Loucy (cell line): ENCODE data around the gene TCF7L2.

ENCODE experiments used
- CTCF ChIP-seq: fragments of 200-600 bp; sonication (generic); conservative IDR thresholded peaks from 2 replicates; pipeline ENCODE4 v1.5.1; 2014; ENCODE audit warnings: mild to moderate bottlenecking, antibody characterized with exemption, low read length
- EZH2phosphoT487 ChIP-seq: fragments of 200-600 bp; IDR thresholded peaks from 2 replicates; pipeline ENCODE4 v1.6.1; 2018; ENCODE audit warnings: antibody characterized with exemption, mild to moderate bottlenecking, moderate library complexity, borderline replicate concordance

DNA sequence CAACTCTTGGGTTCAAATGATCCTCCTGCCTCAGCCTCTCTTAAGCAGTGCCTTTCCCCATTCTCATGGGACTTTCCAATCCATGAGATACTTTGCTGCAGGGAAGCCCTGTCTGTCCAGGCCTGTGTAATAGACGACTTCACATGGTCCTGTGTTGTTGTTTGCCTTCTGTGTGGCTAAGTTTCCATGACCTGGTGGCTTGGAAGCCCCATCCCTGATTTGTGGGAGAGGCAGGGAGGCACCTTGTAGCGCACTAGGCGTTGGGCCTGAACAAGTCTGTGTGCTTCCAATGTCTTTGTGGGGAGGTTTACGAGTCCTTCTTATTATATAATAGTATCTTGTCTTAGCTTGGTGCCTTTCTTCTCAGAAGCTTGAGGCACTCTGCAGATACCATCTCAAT lies 49.1 kb downstream of the TCF7L2 start:
- no peak for TF ChIP-seq CTCF
- no peak for TF ChIP-seq EZH2phosphoT487
